ENCODE data around the gene FICD.
"Not testable (repeated sequence)": the region's sequence is repeated elsewhere in the genome, so short reads cannot be mapped to it uniquely, and the experiment has no call there.

The FICD gene

DNA sequence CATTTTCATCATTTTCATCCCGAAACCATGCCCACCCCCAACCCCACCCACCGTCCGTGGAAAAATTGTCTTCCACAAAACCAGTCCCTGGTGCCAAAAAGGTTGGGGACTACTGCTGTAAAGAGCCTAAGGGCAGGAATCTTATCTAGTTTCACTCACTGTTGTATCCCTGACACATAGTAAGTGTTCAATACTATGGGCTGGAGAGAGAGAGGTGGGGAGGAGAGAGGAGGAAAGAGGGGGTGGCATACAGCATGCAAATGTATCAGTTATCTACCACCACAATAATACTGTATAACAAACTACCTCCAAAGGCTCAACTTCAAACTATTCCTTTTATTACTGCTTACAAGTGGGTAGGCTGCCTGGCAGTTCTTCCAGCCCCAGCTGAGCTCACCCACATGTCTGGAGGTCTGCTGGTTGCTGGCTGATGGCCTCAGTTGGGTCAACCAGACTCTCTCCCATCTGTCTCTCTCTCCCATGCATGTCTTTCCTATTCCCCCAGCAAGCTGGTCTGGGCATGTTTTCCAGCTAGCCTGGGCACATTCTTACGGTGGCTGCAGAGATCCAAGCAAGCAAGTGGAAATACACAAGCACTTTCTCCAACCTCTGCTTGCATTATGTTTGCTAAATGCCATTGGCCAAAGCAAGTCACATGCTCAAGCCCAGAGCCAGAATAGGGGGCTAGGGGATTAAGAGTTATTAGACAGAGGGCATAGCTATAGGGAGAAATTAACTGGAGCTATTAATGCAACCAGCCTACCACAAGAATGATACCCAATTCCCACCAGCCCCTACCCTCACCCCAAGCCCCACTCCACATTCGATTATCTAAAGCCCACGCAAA is 31.6 kb upstream of the FICD start:
- peak overlapping the region; percentile 74 for H3K27ac ChIP-seq
- ChIA-PET POLR2A (ENCODE audit: low non-redundant PET) (no interaction called here), CTCF (interaction anchor here (2.3 kb wide), 1 partner anchor 29 kb away, joined by 6 read pairs; no protein-coding TSS in a partner anchor)
- TF ChIP-seq, protein P1, sequence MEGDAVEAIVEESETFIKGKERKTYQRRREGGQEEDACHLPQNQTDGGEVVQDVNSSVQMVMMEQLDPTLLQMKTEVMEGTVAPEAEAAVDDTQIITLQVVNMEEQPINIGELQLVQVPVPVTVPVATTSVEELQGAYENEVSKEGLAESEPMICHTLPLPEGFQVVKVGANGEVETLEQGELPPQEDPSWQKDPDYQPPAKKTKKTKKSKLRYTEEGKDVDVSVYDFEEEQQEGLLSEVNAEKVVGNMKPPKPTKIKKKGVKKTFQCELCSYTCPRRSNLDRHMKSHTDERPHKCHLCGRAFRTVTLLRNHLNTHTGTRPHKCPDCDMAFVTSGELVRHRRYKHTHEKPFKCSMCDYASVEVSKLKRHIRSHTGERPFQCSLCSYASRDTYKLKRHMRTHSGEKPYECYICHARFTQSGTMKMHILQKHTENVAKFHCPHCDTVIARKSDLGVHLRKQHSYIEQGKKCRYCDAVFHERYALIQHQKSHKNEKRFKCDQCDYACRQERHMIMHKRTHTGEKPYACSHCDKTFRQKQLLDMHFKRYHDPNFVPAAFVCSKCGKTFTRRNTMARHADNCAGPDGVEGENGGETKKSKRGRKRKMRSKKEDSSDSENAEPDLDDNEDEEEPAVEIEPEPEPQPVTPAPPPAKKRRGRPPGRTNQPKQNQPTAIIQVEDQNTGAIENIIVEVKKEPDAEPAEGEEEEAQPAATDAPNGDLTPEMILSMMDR (conservative IDR thresholded peaks at IDR 0.05; ENCODE audit: low read depth), result no peak
- peak; percentile 49 for DNase-seq (ENCODE audit: low spot score)

DNA sequence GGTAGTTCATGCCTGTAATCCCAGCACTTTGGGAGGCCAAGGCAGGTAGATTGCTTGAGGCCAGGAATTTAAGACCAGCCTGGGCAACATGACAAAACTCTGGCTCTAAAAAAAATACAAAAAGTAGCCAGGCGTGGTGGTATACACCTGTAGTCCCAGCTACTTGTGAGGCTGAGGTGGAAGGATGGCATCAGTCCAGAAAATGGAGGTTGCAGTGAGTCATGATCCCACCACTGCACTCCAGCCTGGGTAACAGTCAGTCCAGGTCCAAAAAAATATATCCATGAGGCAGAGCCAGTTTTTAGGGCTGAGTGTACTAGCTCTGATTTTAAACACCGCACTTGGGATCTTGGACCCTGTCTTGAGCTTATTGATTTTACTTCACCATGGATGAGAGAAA is 30.6 kb upstream of the FICD start:
- H3K27ac ChIP-seq, result no peak overlapping the region
- ChIA-PET CTCF (interaction anchor here (0.6 kb wide), 2 partner anchors 35 to 78 kb away, joined by 3 to 4 read pairs; partner anchors contain the start of gene ISCU), POLR2A (ENCODE audit: low non-redundant PET) (no interaction called here)
- TF ChIP-seq, protein P1 (conservative IDR thresholded peaks at IDR 0.05; ENCODE audit: low read depth), result no peak
- DNase-seq (ENCODE audit: low spot score), result no peak

- CTCF ChIA-PET, result interaction anchor here (0.6 kb wide), 1 partner anchor 78 kb away, joined by 4 read pairs; the partner anchor contains the start of gene ISCU
- H3K27ac ChIP-seq, result no peak overlapping the region
- no peak for DNase-seq (ENCODE audit: low spot score)
- POLR2A ChIA-PET (ENCODE audit: low non-redundant PET), result no interaction called here
- TF ChIP-seq, protein P1 (conservative IDR thresholded peaks at IDR 0.05; ENCODE audit: low read depth), result no peak
Observed at GRCh38 chr12:108484845-108485244, 30.2 kb upstream of the FICD start.

GRCh38 chr12:108485371-108485770 is 29.7 kb upstream of the FICD start:
- POLR2A ChIA-PET (ENCODE audit: low non-redundant PET); CTCF ChIA-PET; H3K27ac ChIP-seq; DNase-seq (ENCODE audit: low spot score): not testable (repeated sequence)

GRCh38 chr12:108487029-108487428 is 28.0 kb upstream of the FICD start:
- H3K27ac ChIP-seq; POLR2A ChIA-PET (ENCODE audit: low non-redundant PET); DNase-seq (ENCODE audit: low spot score); CTCF ChIA-PET: not testable (repeated sequence)

- DNase-seq (ENCODE audit: low spot score), result no peak
- ChIA-PET POLR2A (ENCODE audit: low non-redundant PET) (no interaction called here), CTCF (interaction anchor here (0.7 kb wide), 1 partner anchor 70 kb away, joined by 3 read pairs; no protein-coding TSS in a partner anchor)
- TF ChIP-seq, protein P1 (conservative IDR thresholded peaks at IDR 0.05; ENCODE audit: low read depth), result no peak
- no peak overlapping the region for H3K27ac ChIP-seq
Observed at GRCh38 chr12:108491256-108491655, 23.8 kb upstream of the FICD start.

- TF ChIP-seq, protein P1 (conservative IDR thresholded peaks at IDR 0.05; ENCODE audit: low read depth), result 0 out of 2 replicates have a peak, but pooled peaks have one; percentile 27
- H3K27ac ChIP-seq, result no peak overlapping the region
- ChIA-PET POLR2A (ENCODE audit: low non-redundant PET) (no interaction called here), CTCF (interaction anchor here (0.6 kb wide), 1 partner anchor 21 kb away, joined by 4 read pairs; no protein-coding TSS in a partner anchor)
- DNase-seq (ENCODE audit: low spot score), result no peak
Observed at GRCh38 chr12:108495054-108495453, 20.0 kb upstream of the FICD start.
